GM03348 (cell line): ENCODE results near the gene RNF152.
"Not testable (repeated sequence)": the region's sequence is repeated elsewhere in the genome, so short reads cannot be mapped to it uniquely, and the experiment has no call there.

Experiments used
- DNase-seq: peaks from one replicate; pipeline ENCODE4 v3.0.0; 2012; ENCODE audit warnings: low spot score

The RNF152 gene

DNA sequence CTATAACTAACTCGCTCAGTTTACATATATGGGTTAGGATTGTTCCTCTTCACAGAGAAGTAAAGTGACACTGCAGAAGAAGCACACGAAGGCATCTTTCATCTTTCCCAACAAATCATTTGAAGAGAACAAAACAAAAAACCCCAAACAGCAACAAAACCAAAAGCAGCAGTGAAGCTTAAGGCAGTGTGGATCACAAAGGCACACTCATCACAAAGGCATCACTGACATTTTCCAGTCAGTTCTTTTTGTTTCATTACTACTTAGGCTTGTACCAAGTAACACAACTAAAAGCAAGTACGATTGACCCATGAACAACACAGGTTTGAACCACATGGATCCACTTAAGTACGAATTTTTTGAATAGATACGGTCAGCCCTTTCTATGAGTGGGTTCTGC, 75.7 kb downstream of the RNF152 start:
- DNase-seq, result no peak

DNA sequence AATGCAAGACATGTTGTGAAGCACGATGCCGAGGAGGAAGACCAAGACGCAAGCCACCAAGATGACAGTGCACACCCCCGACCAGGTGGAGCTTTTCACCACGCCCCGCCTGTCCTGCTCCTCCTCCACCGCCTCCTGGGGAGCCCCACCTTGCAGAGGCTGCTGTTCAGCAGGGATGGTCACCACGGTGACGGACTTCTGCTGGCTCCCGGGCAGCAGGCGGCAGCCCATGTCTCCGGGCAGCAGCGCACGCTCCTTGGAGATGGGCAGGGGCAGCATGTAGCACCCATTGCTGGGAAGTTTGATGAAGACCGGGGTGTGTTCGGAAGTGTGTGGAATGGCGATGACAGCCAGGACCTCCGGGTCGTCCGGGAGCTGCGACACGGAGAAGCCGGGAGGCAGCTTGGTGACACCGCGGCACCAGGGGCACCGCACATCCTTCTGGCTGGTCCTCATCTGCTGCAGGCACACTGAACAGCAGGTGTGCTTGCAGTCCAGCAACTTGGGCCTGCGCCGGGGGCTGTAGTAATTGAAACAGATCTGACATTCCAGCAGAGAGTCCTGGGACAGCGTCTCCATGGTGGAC, 76.8 kb downstream of the RNF152 start:
- no peak for DNase-seq

DNA sequence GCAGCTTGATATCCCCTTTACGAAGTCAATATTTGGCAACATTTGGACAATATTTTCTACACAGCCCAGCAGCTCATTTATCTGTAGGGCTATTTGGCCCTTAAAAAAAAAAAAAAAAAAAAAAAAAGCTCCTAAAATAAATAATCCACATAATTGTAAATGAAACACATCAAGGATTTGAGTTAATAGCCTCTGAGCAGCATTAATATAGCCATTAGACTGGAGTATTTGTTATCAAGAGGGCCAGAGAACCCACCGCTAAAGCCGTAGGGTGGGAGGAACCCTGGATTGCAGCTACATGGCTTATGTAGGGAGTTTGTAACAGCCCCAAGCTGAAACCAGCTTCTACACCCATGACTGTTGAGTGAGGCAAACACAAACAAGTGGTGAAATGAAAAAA, 84.5 kb downstream of the RNF152 start:
- no peak for DNase-seq

DNA sequence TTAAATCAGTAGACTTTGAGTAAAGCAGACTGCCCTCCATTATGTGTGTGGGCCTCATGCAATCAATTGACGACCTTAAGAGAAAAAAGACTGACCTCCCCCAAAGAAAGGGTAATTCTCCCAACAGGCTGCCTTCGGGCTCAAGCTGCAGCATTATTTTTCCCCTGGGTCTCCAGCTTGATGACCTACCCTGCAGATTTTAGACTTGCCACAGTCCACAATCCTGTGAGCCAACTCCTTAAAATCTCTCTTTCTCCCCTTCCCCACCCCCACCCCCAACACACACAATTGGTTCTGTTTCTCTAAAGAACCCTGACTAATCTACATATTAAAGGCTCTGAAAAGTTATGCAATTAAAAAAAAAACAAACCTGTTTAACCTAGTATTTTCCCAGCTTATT, 89.4 kb downstream of the RNF152 start:
- no peak for DNase-seq

DNA sequence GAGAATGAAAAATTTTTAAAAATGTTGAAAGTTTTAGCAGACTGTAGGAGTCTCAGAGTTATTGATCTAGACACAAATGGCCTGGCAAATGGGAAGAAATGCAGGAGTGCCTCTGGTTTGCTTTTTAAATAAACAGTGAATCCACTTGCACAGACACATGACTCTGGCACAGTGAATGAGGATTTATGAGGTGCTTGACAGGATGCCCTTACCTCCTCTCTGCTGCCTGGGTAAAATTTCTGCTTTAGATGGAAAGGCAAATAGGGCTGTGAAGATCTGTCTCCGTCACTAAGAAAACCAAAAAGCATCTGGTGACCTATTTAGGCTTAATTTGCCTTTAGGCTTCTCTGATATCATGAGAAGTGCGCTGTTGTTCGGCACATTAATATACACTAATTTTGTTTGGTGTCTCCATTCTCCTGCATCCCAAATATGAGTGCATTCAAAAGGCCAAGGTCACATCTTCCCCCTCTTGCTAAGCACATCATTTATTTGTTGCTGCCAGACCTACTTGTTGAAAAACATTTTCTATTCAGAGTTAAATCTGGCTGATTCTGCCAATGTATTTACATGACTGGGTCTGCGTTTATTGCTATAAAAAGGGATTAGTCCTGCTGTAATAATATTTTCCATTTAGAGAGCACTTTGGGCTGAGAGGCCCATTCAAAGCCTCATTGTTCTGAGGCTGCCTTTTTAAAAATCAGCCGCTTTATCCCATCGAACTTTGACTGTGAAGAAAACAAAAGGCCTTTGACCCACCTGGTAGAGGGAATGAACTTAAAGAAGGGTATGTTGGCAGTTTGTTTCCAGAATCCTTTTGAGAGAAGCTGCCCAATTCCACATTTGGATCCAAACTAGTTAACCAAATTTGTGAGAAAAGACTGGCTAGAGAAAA, 94.9 kb downstream of the RNF152 start:
- no peak for DNase-seq

DNA sequence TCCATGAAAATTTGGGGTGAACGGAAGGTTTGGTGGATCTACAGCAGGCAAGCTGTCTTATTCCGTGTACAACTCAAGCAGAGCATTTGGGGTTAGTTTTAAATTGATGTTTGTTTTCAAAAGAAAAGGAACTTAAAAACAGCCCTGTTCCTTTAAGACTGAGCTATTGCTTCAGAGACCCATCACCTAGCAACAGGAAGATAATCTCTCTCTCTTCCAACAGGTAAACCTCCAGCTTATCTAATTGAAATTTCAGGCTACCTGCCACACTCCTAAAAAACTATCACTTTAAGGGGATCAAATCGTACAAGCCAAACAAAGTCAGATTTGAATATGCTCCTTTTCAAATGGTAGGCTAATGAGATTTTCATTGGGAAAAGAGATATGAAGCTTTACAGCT, 101.8 kb downstream of the RNF152 start:
- no peak for DNase-seq

DNA sequence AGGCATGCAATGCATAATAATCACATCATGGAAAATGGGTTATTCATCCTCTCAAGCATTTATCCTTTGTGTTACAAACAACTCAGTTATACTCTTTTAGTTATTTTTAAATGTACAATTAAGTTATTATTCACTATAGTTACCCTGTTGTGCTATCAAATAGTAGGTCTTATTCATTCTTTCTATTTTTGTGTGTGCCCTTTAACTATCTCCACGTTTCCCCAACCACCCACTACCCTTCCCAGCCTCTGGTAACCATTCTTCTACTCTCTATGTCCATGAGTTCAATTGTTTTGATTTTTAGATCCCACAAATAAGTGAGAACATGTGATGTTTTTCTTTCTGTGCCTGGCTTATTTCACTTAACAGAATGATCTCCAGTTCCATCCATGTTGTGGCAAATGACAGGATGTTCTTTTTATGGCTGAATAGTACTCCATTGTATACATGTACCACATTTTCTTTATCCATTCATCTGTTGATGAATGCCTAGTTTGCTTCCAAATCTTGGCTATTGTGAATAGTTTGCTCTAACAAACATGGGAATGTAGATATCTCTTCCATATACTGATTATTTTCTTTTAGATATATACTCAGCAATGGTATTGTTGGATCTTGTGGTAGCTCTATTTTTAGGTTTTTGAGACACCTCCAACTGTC, 105.7 kb downstream of the RNF152 start:
- DNase-seq, result not testable (repeated sequence)

DNA sequence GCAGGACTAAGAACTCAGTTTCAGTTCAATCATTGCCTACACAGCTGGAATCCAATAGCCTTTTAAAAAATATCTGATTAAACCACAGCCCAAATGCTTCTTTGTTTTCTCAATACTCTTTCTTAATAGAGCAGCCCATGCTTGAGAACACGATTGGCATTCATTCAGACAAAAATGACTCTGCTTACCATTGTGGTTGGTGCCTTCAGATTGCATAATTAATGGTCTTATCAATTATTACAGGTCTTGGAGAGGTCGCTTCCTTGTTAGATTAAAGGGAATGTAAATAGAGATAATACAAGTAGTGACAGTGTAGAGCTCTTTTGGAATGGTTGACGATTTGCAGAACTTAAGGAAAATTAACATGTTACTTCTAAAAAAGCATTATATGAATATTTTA, 107.2 kb downstream of the RNF152 start:
- no peak for DNase-seq

DNA sequence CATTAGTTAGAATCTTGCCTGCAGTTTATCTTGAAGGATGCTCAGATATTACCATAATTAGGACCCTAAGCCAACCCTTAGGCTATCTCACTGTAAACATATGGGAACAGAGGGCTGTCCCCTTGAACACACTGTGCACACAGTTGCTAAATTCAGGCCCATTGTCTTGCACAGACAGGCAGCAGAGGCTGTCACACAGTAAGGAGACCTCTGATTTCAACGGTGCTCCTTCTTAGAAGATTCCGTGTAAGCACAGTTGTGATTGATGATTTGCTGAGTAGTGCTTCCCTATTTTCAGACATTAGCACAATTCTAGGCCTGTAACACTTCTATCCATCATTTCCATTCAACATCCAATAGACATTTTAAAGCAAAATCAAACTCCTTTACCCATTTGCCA, 108.0 kb downstream of the RNF152 start:
- no peak for DNase-seq

DNA sequence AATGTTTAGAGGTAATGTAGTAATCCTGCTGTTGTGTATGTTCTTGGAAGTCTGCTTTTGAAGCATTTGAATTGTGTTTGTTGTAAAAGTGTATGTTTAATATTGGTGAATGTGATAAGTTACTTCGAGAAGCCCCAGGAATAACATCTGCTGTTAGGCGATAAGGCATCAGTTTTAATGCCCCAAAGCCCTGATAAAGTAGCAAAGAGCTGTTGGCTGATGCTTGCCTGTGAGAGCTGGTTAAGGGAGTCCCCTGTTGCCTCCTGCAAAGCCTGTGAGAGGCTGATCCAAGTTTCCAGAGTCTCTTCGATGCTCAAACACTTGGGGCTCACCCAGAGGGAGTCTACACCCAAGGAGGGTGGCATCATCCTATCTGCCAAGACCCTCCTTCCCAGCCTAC, 110.3 kb downstream of the RNF152 start:
- DNase-seq, result no peak

DNA sequence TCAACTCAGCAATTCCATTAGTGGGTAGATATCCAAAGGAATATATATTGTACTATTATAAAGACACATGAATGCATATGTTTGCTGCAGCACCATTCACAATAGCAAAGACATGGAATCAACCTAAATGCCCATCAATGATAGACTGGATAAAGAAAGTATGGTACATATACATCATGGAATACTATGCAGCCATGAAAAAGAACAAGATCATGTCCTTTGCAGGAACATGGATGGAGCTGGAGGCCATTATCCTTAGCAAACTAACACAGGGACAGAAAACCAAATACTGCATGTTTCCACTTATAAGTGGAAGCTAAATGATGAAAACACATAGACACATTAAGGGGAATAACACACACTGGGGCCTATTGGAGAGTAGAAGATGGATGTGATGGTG, 116.6 kb downstream of the RNF152 start:
- not testable (repeated sequence) for DNase-seq

DNA sequence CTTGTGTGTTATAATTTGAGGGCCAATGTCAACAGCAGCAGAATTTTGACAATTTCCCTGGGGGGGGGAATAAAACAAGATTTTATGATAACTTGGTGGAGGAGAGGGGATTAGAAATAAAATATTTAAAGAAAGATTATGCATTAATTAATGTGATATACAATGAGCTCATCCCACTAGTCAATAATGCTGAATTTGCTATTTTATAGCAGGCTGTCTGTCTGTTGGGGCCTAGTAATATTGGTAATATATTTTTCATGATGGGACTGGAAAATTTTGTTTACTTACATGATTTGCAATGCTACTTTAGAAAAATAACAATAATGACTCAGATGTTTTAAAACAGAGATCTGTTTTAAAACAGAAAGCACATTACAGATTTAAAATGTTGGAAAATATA, 118.0 kb downstream of the RNF152 start:
- DNase-seq, result no peak

DNA sequence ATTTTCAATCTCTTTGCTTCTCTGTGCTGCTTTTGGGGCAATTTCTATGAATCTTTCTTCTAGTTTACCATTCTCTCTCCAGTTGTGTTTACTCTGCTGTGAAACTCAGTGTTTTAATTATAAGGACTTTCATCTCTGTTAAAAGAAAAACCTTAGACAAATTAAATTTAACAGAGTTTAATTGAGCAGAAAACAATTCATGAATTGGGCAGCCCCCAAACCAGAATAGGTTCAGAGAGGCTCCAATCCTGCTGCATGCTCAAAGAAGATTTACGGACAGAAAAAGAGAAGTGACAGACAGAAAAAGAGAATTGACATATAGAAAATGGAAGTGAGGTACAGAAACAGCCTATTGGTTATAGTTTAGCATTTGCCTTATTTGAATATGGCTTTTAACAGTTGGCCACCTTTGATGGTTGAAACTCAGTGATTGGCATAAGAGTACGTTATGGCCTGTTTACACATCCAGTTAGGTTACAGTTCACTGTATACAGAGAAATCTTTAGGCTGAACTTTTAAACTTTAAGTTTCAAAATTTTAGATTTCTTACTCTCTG, 120.4 kb downstream of the RNF152 start:
- DNase-seq, result no peak

DNA sequence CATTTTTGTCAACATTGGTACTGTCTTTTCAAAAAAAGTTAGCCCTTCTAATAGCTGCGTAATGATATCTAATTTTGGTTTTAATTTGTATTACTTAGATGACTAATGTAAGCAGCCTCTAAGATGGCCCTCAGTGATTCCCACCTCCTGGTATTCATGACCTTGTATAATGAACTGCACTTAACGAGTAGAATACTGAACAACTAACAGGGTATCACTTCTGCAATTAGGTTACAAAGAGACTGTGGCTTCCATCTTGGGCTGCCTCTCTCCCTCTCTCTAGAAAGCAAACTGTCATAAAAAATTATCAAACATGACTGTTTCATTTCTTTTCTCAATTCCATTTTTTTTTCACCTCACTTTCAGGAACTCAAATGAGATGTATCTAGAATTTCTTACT, 120.9 kb downstream of the RNF152 start:
- DNase-seq, result no peak

DNA sequence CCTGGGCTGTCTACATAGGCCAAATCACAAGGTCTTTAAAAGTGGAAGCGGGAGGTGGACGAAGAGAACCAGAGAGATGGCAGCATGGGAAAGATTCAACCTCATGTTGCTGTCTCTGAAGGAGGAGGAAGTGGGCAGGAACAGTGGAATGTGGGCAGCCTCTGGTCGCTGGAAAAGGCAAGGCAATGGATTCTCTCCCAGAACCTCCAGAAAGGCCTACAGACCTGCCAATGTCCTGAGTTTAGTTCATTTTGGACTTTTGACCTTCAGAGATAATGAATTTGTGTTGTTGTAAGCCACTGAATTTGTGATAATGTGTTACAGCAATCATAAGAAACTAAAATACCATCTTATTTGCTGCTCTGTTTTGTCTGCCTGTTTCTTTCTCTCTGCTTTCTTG, 122.5 kb downstream of the RNF152 start:
- no peak for DNase-seq

DNA sequence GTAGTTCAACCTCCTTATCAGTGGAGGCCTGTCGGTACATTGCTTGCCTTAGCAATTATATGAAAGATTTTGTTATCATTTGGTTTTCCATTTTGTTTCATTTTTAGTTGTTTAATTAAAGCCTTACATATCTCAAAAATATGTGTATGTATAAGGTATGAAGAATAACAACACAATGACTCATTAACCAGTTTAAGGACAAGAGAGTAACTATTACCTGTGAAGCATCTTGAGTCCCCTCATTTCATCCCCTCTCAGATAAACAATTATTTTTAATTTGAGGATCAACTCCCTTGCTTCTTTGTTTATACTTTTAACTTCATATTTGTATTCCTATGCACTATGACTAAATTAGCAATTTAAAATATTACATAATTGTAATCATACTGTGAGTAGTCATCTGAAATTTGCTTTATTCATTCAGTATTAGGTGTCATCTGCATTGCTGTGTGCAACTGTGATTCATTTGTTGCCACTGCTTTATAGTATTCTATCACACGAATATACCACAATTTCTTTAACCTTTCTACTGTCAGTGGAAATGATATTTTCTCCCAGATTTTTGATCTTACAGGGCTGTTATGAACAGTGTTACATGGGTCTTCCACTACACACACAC, 126.4 kb downstream of the RNF152 start:
- no peak for DNase-seq

DNA sequence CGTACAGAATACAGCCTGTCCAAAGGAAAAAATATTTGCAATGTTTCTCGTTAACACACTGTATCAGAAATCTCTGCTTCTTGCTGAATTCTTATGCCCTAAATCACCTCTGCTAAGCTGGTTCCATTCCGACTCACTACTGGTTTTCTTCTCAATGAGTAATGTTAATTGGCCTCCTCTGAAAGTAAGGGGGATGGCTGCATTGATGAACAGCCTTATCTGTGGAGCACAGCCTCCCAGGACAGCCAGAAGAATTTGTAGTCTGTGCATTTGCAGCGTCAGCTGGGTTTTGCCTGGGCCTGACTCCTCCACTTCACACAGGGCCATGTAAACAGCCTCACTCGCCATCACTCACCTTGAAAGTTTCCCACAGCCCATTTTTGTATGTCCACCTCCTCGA, 127.7 kb downstream of the RNF152 start:
- peak; percentile 60 for DNase-seq

DNA sequence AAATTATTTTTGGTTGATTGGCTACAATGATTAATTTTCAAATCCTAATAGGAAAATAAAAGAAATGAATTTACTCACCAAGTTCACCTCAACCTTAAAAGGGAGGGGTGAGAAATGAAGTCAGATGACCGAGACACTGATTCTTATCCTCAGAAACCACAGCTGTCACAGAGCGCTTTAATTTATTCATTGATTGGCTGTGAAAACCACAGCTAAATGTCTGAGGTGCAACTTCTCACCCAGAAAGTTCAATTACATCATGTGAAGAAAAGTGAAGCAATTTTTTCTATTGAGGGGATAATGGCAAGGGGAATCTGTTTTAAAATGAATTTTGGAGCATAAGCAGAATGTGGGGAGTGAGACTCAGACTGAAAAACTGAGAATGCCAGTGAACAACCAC, 128.4 kb downstream of the RNF152 start:
- DNase-seq, result peak; percentile 41

DNA sequence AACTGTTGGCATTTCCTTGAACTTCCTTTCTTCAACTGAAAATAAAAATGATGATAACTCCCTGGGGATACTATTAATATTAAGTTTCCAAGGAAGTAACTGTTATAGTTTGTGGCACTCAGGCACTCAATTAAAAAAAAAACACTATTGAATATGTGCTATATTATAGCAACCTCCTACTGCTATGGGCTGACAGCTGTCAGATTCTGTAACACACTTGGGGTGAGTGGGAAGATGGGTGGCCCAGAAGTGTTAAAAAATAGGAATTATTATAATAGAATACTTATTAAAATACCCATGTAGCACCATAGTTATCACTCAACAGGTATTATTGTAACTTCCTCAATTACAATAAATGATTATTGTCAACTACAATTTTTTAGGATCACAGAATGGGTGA, 130.9 kb downstream of the RNF152 start:
- no peak for DNase-seq
